Panc1 (cell line): ENCODE measurements around the gene SRGAP3.

Source experiments
- CTCF ChIP-seq: fragments of 450-650 bp; IDR thresholded peaks from 2 replicates; pipeline ENCODE4 v1.5.1; 2017; ENCODE audit warnings: mild to moderate bottlenecking
- REST ChIP-seq, 2 experiments: IDR thresholded peaks; 2 replicates each; pipeline ENCODE4 v1.6.1; 2011 to 2012; ENCODE audit warnings: low read depth in 2 of 2, control low read depth in 1 of 2, low read length in 1 of 2, mild to moderate bottlenecking in 1 of 2, moderate library complexity in 1 of 2; ENCODE audit not compliant: insufficient read depth in 1 of 2

GRCh38 chr3:9072667-9073009 lies 176.8 kb downstream of the SRGAP3 start:
- TF ChIP-seq CTCF = no peak
- no peak for TF ChIP-seq REST (IDR thresholded peaks at IDR 0.05; ENCODE audit: insufficient read depth in 1 of 2, low read depth in 2 of 2, low read length in 1 of 2)
